GF-D8 (cell line): ENCODE results near the gene DOP1B.
"Not testable (repeated sequence)": the region's sequence is repeated elsewhere in the genome, so short reads cannot be mapped to it uniquely, and the experiment has no call there.

Experiments
- DNase-seq: peaks from one replicate; lab custom pipeline; 2025; lab: John Stamatoyannopoulos, UW

The DOP1B gene

GRCh38 chr21:36171336-36171735 is 14.7 kb downstream of the DOP1B start:
- DNase-seq = no peak

- DNase-seq = no peak
Measured at GRCh38 chr21:36171741-36172331, 15.2 kb downstream of the DOP1B start.

- DNase-seq = no peak
Measured at GRCh38 chr21:36174780-36175179, 18.2 kb downstream of the DOP1B start.

GRCh38 chr21:36175771-36176565 is 19.3 kb downstream of the DOP1B start:
- no peak for DNase-seq

GRCh38 chr21:36178349-36178748 is 21.7 kb downstream of the DOP1B start:
- DNase-seq = peak; percentile 40

GRCh38 chr21:36179145-36179544 is 22.5 kb downstream of the DOP1B start:
- no peak for DNase-seq

- DNase-seq = no peak
Measured at GRCh38 chr21:36180963-36181362, 24.3 kb downstream of the DOP1B start.

GRCh38 chr21:36183144-36183795 is 26.6 kb downstream of the DOP1B start:
- DNase-seq = peak; percentile 79

- no peak for DNase-seq
Measured at GRCh38 chr21:36184545-36184944, 27.9 kb downstream of the DOP1B start.

GRCh38 chr21:36185523-36185922 is 28.9 kb downstream of the DOP1B start:
- DNase-seq = no peak

GRCh38 chr21:36186081-36186480 is 29.5 kb downstream of the DOP1B start:
- DNase-seq = no peak

GRCh38 chr21:36186506-36187399 is 30.1 kb downstream of the DOP1B start:
- DNase-seq = no peak

GRCh38 chr21:36188081-36188681 is 31.6 kb downstream of the DOP1B start:
- DNase-seq = no peak

GRCh38 chr21:36188937-36189336 is 32.3 kb downstream of the DOP1B start:
- DNase-seq = no peak

GRCh38 chr21:36190736-36191135 is 34.1 kb downstream of the DOP1B start:
- no peak for DNase-seq

- DNase-seq = no peak
Measured at GRCh38 chr21:36193200-36193599, 36.6 kb downstream of the DOP1B start.

GRCh38 chr21:36194024-36194423 is 37.4 kb downstream of the DOP1B start:
- DNase-seq = no peak

- DNase-seq = no peak
Measured at GRCh38 chr21:36195613-36196012, 39.0 kb downstream of the DOP1B start.

- no peak for DNase-seq
Measured at GRCh38 chr21:36199021-36199420, 42.4 kb downstream of the DOP1B start.

- not testable (repeated sequence) for DNase-seq
Measured at GRCh38 chr21:36199575-36199974, 43.0 kb downstream of the DOP1B start.

- DNase-seq = no peak
Measured at GRCh38 chr21:36200081-36200561, 43.5 kb downstream of the DOP1B start.
